CD14-positive monocyte (primary cell): ENCODE results near the gene RBPMS2. TPM values are rescaled to one million over a fixed set of nuclear protein-coding genes. Genes with fewer than 3 reads are reported as not detected.
A peak's percentile ranks its signal among the peaks of the same experiment; 100 is the strongest.

Experiments used
- DNase-seq, 3 donors: peaks; one replicate each; pipeline ENCODE4 v3.0.0-alpha.2; 2011 to 2022
- H2AFZ ChIP-seq: 2 replicates; pipeline ENCODE4 v1.6.0; 2012; ENCODE audit warnings: mild to moderate bottlenecking, low read depth, low read length, inconsistent platforms; ENCODE audit not compliant: insufficient read depth, poor library complexity, severe bottlenecking
- H3K27ac ChIP-seq, 2 donors: 1 replicate in 1 of 2; 2 replicates in 1 of 2; pipeline ENCODE4 v1.5.1; 2012 to 2013; ENCODE audit warnings: low read length in 2 of 2, control low read depth in 1 of 2, inconsistent platforms in 1 of 2, low read depth in 1 of 2, mild to moderate bottlenecking in 1 of 2
- H3K27me3 ChIP-seq, 2 donors: one replicate each; pipeline versions ENCODE4 v1.6.0 to v1.6.1; 2011 to 2013; ENCODE audit warnings: low read length in 2 of 2; ENCODE audit not compliant: control insufficient read depth in 2 of 2, insufficient read depth in 2 of 2
- H3K36me3 ChIP-seq, 2 donors: replicated peaks in 1 of 2; 1 replicate in 1 of 2; 2 replicates in 1 of 2; pipeline versions ENCODE4 v1.5.1 to v1.6.1; 2012 to 2013; ENCODE audit warnings: low read length in 2 of 2, control low read depth in 1 of 2, inconsistent platforms in 1 of 2, mild to moderate bottlenecking in 1 of 2; ENCODE audit not compliant: insufficient read depth in 2 of 2, control insufficient read depth in 1 of 2
- H3K4me1 ChIP-seq, 2 donors: 1 replicate in 1 of 2; 2 replicates in 1 of 2; pipeline versions ENCODE4 v1.5.1 to v1.6.1; 2012 to 2013; ENCODE audit warnings: low read length in 2 of 2, control low read depth in 1 of 2, inconsistent platforms in 1 of 2, mild to moderate bottlenecking in 1 of 2, moderate library complexity in 1 of 2; ENCODE audit not compliant: insufficient read depth in 2 of 2, control insufficient read depth in 1 of 2
- H3K4me2 ChIP-seq: replicated peaks from 2 replicates; pipeline ENCODE3; 2012; ENCODE audit warnings: low read length, moderate library complexity, mild to moderate bottlenecking; ENCODE audit not compliant: poor library complexity, severe bottlenecking; ENCODE audit errors: extremely low read depth
- H3K4me3 ChIP-seq, 3 experiments: fragments of 200-600 bp in 1 of 3; sonication (generic) in 1 of 3; replicated peaks in 1 of 3; 1 replicate in 2 of 3; 2 replicates in 1 of 3; pipeline ENCODE4 v1.5.1; 2011 to 2013; ENCODE audit warnings: low read length in 3 of 3, mild to moderate bottlenecking in 3 of 3, control low read depth in 2 of 3, low read depth in 2 of 3, inconsistent platforms in 1 of 3, moderate library complexity in 1 of 3
- H3K79me2 ChIP-seq: 2 replicates; pipeline ENCODE4 v1.6.0; 2012; ENCODE audit warnings: mild to moderate bottlenecking, control low read depth, inconsistent platforms, low read length, moderate library complexity; ENCODE audit not compliant: insufficient read depth
- H3K9ac ChIP-seq: 2 replicates; pipeline ENCODE4 v1.6.0; 2017; ENCODE audit warnings: low read length, mild to moderate bottlenecking; ENCODE audit not compliant: insufficient read depth, poor library complexity, severe bottlenecking
- H3K9me3 ChIP-seq, 2 donors: replicated peaks in 1 of 2; 1 replicate in 1 of 2; 2 replicates in 1 of 2; pipeline versions ENCODE4 v1.5.1 to v1.6.1; 2012 to 2013; ENCODE audit warnings: low read length in 2 of 2, control low read depth in 1 of 2; ENCODE audit not compliant: control insufficient read depth in 1 of 2, insufficient read depth in 1 of 2
- H4K20me1 ChIP-seq: 2 replicates; pipeline ENCODE4 v1.6.0; 2012; ENCODE audit warnings: mild to moderate bottlenecking, low read length, control low read depth, moderate library complexity; ENCODE audit not compliant: insufficient read depth
- H3K27ac Mint-ChIP-seq, 7 donors: one replicate each; pipeline ENCODE4 v1.8.0; 2020; ENCODE audit warnings: mild to moderate bottlenecking in 7 of 7, mixed read lengths in 7 of 7, moderate library complexity in 6 of 7, inconsistent platforms in 2 of 7
- H3K27me3 Mint-ChIP-seq, 3 donors: one replicate each; pipeline ENCODE4 v1.8.0; 2021 to 2022; ENCODE audit warnings: low read depth in 3 of 3, mild to moderate bottlenecking in 3 of 3, mixed read lengths in 3 of 3, moderate library complexity in 3 of 3, inconsistent platforms in 1 of 3
- H3K36me3 Mint-ChIP-seq, 2 donors: one replicate each; pipeline ENCODE4 v1.8.0; 2020; ENCODE audit warnings: mixed read lengths in 2 of 2, inconsistent platforms in 1 of 2, mild to moderate bottlenecking in 1 of 2
- H3K4me1 Mint-ChIP-seq: one replicate; pipeline ENCODE4 v1.8.0; 2020; ENCODE audit warnings: mild to moderate bottlenecking, mixed read lengths
- H3K4me3 Mint-ChIP-seq, 2 donors: one replicate each; pipeline ENCODE4 v1.8.0; 2020; ENCODE audit warnings: mild to moderate bottlenecking in 2 of 2, mixed read lengths in 2 of 2, moderate library complexity in 1 of 2
- H3K9me3 Mint-ChIP-seq, 7 donors: one replicate each; pipeline ENCODE4 v1.8.0; 2020 to 2022; ENCODE audit warnings: mixed read lengths in 7 of 7, mild to moderate bottlenecking in 6 of 7, moderate library complexity in 6 of 7, inconsistent platforms in 2 of 7
- WGBS: methylation state at CpG from one replicate; pipeline ENCODE4 v1.1.5; 2013; ENCODE audit warnings: missing lambda C conversion rate; ENCODE audit not compliant: insufficient coverage; 5-methylcytosine and 5-hydroxymethylcytosine counted together
- intact Hi-C, 2 donors: fragments of 100-400 bp; cut with micrococcal nuclease; formaldehyde crosslinking; loops; one replicate each; pipeline versions ENCODE4 v1.15.0 to v1.15.1; 2023
- polyA plus RNA-seq, 3 donors: library from polyadenylated mRNA; depleted of rRNA in 1 of 3; unstranded in 2 of 3; stranded (reverse) in 1 of 3; fragments of 300-500 nt in 2 of 3; fragments of >200 nt in 1 of 3; fragmentation: Illumina TruSeq in 2 of 3; gene quantifications; 1 replicate in 2 of 3; 2 replicates in 1 of 3; pipeline ENCODE4 v1.2.3, GENCODE V29; 2012 to 2021
- TF ChIP-seq, protein P1 (sequence below): fragments of 200-600 bp; IDR thresholded peaks from one replicate; pipeline ENCODE4 v1.8.0; 2022; ENCODE audit warnings: antibody characterized with exemption, mild to moderate bottlenecking

RBPMS2 gene
- polyA plus RNA-seq, 3 donors: not detected

DNA sequence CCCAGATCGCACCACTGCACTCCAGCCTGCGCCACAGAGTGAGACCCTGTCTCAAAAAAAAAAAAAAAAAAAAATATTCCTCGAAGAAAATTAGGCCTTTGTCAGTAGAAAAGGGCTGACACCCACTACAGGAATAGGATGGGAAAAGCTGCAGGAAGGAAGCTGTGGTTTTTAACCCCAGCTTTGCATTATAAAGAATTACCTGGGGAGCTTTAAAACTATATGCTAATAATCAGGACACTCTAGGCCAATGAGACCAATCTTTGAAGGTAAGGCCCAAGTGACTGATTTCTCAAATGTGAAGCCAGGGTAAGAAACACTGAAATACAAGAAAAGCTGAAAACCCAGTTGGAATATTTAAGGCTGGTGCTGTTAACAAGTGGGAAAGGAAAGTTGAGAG lies 74.3 kb downstream of the RBPMS2 start:
- H3K9me3 ChIP-seq: no peaks in the 10 kb centered on the region
- H3K4me1 ChIP-seq: peaks cover 45 to 69% of the 10 kb centered on the region in 2 donors
- Mint-ChIP-seq H3K4me3 (peak overlapping the region; percentile 89 to 95), H3K4me1 (peaks cover 67% of the 10 kb centered on the region), H3K27ac (peak overlapping the region; percentile 79 to 96 (median 92)), H3K36me3 (peaks cover 18 to 31% of the 10 kb centered on the region in 2 donors), H3K27me3 (peaks cover 0 to 2% (median 0%) of the 10 kb centered on the region in 3 donors), H3K9me3 (no peaks in the 10 kb centered on the region)
- H3K27ac ChIP-seq: peak overlapping the region in 1 of 2 donors; percentile 91
- DNase-seq: no peak
- peaks cover 57% of the 10 kb centered on the region for H4K20me1 ChIP-seq
- H3K9ac ChIP-seq: peak overlapping the region; percentile 94
- no peak overlapping the region for H2AFZ ChIP-seq
- H3K4me3 ChIP-seq: peak overlapping the region; percentile 83 to 99 (median 95)
- TF ChIP-seq, protein P1, sequence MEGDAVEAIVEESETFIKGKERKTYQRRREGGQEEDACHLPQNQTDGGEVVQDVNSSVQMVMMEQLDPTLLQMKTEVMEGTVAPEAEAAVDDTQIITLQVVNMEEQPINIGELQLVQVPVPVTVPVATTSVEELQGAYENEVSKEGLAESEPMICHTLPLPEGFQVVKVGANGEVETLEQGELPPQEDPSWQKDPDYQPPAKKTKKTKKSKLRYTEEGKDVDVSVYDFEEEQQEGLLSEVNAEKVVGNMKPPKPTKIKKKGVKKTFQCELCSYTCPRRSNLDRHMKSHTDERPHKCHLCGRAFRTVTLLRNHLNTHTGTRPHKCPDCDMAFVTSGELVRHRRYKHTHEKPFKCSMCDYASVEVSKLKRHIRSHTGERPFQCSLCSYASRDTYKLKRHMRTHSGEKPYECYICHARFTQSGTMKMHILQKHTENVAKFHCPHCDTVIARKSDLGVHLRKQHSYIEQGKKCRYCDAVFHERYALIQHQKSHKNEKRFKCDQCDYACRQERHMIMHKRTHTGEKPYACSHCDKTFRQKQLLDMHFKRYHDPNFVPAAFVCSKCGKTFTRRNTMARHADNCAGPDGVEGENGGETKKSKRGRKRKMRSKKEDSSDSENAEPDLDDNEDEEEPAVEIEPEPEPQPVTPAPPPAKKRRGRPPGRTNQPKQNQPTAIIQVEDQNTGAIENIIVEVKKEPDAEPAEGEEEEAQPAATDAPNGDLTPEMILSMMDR: no peak
- intact Hi-C loops: loop anchor here (5.0 to 10.0 kb wide), 3 partner anchors 124 to 594 kb away; partner anchors contain the start of genes PIF1 (in 1 of the 2), PLEKHO2 (in 1 of the 2) and RNU5A-1 (in 1 of the 2)
- H3K4me2 ChIP-seq: peak overlapping the region; percentile 95
- WGBS: 0% methylated on average over 1 of the region's 3 CpGs
- H3K36me3 ChIP-seq: peaks cover 8 to 11% of the 10 kb centered on the region in 2 donors
- H3K79me2 ChIP-seq: peaks cover 70% of the 10 kb centered on the region
- H3K27me3 ChIP-seq: no peaks in the 10 kb centered on the region

DNA sequence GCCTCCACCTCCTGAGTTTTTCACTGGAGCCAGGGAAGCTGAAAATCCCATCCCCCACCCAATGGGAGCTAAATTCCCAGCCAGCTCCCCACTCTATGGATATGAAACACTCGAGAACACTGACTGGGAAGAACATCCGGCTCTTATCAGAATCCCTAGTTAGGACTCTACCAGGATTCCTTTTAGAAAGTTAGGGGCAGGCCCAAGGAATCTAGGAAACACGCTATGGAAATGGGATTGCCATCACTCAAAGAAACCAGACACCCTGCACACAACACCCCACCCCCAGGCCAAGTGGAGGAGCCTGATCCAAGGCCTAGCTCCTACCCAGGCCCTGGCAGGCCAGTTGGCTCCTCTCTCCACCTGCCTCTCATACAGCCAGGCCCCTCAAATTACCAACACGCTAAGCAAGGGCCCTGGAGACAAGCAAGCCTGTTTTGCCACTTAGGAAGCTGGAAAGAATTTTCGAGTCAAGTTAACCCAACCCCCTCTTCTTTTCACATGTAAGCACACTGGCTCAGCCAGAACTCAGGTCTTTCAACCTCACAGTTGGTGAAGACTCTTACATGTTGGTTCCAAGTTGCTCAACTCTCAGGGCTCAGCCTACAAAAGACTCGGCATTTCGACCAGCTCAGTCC lies 75.5 kb downstream of the RBPMS2 start:
- Histone ChIP-seq H3K4me3 (peak overlapping the region in 1 of 3 experiments; percentile 99), H3K27ac (no peak overlapping the region), H3K79me2 (peaks cover 79% of the 10 kb centered on the region), H3K27me3 (no peaks in the 10 kb centered on the region), H3K9ac (no peak overlapping the region), H3K4me2 (peak overlapping the region; percentile 95), H3K4me1 (peaks cover 57 to 81% of the 10 kb centered on the region in 2 donors), H3K9me3 (no peaks in the 10 kb centered on the region), H3K36me3 (peaks cover 8 to 11% of the 10 kb centered on the region in 2 donors), H4K20me1 (peaks cover 57% of the 10 kb centered on the region), H2AFZ (no peak overlapping the region)
- peaks cover 79% of the 10 kb centered on the region for H3K4me1 Mint-ChIP-seq
- 94% methylated on average over 5 of the region's 7 CpGs for WGBS
- TF ChIP-seq, protein P1: no peak
- H3K4me3 Mint-ChIP-seq: peak overlapping the region; percentile 48 to 95
- intact Hi-C loops: loop anchor here (5.0 to 10.0 kb wide), 4 partner anchors 125 to 595 kb away; partner anchors contain the start of genes PIF1 (in 2 of the 2), PLEKHO2 (in 1 of the 2) and RNU5A-1 (in 1 of the 2)
- DNase-seq: no peak
- H3K27me3 Mint-ChIP-seq: peaks cover 0 to 2% (median 0%) of the 10 kb centered on the region in 3 donors
- peak overlapping the region in 5 of 7 donors; percentile 7 to 76 (median 61) for H3K27ac Mint-ChIP-seq
- H3K36me3 Mint-ChIP-seq: peaks cover 19 to 34% of the 10 kb centered on the region in 2 donors
- no peaks in the 10 kb centered on the region for H3K9me3 Mint-ChIP-seq
